ENCODE data around the gene ADH1A. TPM values are rescaled to one million over a fixed set of nuclear protein-coding genes. Genes with fewer than 3 reads are reported as not detected.
"Not testable (repeated sequence)": the region's sequence is repeated elsewhere in the genome, so short reads cannot be mapped to it uniquely, and the experiment has no call there.

ADH1A gene
- total and polyA plus RNA-seq, 9 of the 15 experiments (the other 6 are each of a cell fraction or from before 2014, with no cell fraction given), result not detected

DNA sequence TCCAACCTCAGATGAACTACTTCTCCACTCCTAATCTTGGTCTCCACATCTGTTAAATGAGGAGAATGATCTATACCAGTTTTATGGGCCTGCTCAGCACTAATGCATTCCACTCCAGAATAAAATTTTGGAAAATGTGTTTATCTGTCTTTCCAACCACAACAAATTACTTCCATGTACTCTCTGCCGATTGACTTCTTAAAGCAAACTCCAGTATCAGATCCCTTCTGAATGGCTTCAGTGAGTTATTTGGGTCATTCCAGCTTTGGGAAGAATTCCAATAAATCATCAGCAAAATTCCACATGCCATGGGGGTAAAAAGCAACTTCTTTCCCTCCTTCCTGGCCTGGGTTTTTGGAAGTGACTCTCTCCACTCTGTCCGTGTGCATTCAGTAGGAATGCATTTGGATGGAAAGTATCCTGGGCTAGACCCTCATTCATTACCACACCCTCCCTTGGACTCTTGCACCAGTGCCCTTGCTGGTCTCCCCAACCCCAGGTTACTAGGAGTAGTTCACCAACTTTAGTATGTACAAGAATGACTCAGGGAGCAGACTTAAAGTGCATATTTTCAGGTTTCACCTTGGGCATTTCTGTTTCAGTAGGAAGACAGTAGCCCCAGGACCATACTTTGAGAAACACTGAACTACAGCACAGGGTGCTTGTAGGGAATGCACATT, 56.3 kb downstream of the ADH1A start (continued):
- TF ChIP-seq, protein P1, sequence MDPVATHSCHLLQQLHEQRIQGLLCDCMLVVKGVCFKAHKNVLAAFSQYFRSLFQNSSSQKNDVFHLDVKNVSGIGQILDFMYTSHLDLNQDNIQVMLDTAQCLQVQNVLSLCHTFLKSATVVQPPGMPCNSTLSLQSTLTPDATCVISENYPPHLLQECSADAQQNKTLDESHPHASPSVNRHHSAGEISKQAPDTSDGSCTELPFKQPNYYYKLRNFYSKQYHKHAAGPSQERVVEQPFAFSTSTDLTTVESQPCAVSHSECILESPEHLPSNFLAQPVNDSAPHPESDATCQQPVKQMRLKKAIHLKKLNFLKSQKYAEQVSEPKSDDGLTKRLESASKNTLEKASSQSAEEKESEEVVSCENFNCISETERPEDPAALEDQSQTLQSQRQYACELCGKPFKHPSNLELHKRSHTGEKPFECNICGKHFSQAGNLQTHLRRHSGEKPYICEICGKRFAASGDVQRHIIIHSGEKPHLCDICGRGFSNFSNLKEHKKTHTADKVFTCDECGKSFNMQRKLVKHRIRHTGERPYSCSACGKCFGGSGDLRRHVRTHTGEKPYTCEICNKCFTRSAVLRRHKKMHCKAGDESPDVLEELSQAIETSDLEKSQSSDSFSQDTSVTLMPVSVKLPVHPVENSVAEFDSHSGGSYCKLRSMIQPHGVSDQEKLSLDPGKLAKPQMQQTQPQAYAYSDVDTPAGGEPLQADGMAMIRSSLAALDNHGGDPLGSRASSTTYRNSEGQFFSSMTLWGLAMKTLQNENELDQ (CRISPR knock-in tag; IDR thresholded peaks at IDR 0.05; ENCODE audit: borderline replicate concordance), result no peak
- no peak for TF ChIP-seq ETS2 (tag; IDR thresholded peaks at IDR 0.05; ENCODE audit: borderline replicate concordance, poor library complexity, severe bottlenecking)
- TF ChIP-seq, protein P2, sequence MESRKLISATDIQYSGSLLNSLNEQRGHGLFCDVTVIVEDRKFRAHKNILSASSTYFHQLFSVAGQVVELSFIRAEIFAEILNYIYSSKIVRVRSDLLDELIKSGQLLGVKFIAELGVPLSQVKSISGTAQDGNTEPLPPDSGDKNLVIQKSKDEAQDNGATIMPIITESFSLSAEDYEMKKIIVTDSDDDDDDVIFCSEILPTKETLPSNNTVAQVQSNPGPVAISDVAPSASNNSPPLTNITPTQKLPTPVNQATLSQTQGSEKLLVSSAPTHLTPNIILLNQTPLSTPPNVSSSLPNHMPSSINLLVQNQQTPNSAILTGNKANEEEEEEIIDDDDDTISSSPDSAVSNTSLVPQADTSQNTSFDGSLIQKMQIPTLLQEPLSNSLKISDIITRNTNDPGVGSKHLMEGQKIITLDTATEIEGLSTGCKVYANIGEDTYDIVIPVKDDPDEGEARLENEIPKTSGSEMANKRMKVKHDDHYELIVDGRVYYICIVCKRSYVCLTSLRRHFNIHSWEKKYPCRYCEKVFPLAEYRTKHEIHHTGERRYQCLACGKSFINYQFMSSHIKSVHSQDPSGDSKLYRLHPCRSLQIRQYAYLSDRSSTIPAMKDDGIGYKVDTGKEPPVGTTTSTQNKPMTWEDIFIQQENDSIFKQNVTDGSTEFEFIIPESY (CRISPR knock-in tag; IDR thresholded peaks at IDR 0.05), result no peak
- TF ChIP-seq, protein P3, sequence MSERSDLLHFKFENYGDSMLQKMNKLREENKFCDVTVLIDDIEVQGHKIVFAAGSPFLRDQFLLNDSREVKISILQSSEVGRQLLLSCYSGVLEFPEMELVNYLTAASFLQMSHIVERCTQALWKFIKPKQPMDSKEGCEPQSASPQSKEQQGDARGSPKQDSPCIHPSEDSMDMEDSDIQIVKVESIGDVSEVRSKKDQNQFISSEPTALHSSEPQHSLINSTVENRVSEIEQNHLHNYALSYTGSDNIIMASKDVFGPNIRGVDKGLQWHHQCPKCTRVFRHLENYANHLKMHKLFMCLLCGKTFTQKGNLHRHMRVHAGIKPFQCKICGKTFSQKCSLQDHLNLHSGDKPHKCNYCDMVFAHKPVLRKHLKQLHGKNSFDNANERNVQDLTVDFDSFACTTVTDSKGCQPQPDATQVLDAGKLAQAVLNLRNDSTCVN (CRISPR knock-in tag; IDR thresholded peaks at IDR 0.05), result no peak

DNA sequence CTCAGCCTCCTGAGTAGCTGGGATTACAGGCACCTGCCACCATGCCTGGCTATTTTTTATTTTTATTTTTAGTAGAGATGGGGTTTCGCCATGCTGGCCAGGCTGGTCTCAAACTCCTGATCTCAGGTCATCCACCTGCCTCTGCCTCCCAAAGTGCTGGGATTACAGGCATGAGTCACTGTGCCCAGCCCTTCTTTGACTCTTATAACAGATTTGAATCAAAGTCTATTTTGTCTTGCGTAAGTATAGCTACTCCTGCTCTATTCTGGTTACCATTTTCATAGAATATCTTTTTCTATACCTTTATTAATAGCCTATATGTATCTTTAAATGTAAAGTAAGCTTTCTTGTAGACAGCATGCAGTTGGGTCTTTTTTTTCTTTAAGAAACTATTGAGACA, 57.4 kb downstream of the ADH1A start:
- H2AFZ ChIP-seq (ENCODE audit: low read depth, low read length); H3K36me3 ChIP-seq (ENCODE audit: control insufficient read depth, insufficient read depth, low read length); H3K4me2 ChIP-seq (ENCODE audit: insufficient read depth, low read length); BruUV-seq (replicated peaks); in situ Hi-C loops (cut with MboI); H3K27ac ChIP-seq (ENCODE audit: extremely low read depth, low read depth, low read length); H3K27me3 ChIP-seq (ENCODE audit: control insufficient read depth in 2 of 2, insufficient read depth in 2 of 2, low read length in 2 of 2); CTCF ChIA-PET (ENCODE audit: low intra/inter-chr PET ratio); H3K79me2 ChIP-seq (ENCODE audit: control insufficient read depth, insufficient read depth, low read length); H3K9ac ChIP-seq (ENCODE audit: insufficient read depth in 1 of 2, low read depth in 2 of 2, low read length in 2 of 2); H3K9me1 ChIP-seq (ENCODE audit: control insufficient read depth, insufficient read depth, low read length); intact Hi-C loops (cut with micrococcal nuclease); FAIRE-seq; ATAC-seq; H4K20me1 ChIP-seq (replicated peaks; ENCODE audit: control insufficient read depth, insufficient read depth, low read length); POLR2A ChIA-PET; H3K4me3 ChIP-seq; DNase-seq (ENCODE audit: extremely low read depth in 1 of 4, low spot score in 3 of 4); H3K9me3 ChIP-seq (replicated peaks; ENCODE audit: control insufficient read depth, insufficient read depth, low read depth, low read length); H3K4me1 ChIP-seq (replicated peaks in 1 of 2; ENCODE audit: control insufficient read depth in 2 of 2, insufficient read depth in 2 of 2, low read length in 2 of 2): not testable (repeated sequence)
- WGBS (ENCODE audit: insufficient coverage, low coverage, missing lambda C conversion rate), result 0% methylated on average over 2 of the region's 2 CpGs

DNA sequence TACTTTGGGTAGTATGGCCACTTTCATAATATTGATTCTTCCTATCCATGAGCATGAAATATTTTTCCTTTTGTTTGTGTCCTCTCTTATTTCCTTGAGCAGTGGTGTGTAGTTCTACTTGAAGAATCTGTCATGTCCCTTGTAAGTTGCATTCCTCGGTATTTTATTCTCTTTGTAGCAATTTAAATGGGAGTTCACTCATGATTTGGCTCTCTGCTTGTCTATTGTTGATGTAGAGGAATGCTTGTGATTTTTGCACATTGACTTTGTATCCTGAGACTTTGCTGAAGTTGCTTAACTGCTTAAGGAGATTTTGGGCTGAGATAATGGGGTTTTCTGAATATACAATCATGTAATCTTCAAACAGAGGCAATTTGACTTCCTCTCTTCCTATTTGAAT, 62.1 kb downstream of the ADH1A start:
- H3K9me1 ChIP-seq (ENCODE audit: control insufficient read depth, insufficient read depth, low read length); H3K9ac ChIP-seq (ENCODE audit: insufficient read depth in 1 of 2, low read depth in 2 of 2, low read length in 2 of 2); H3K27me3 ChIP-seq (ENCODE audit: control insufficient read depth in 2 of 2, insufficient read depth in 2 of 2, low read length in 2 of 2); H3K4me3 ChIP-seq; intact Hi-C loops (cut with micrococcal nuclease); FAIRE-seq; H3K79me2 ChIP-seq (ENCODE audit: control insufficient read depth, insufficient read depth, low read length); ATAC-seq; H4K20me1 ChIP-seq (replicated peaks; ENCODE audit: control insufficient read depth, insufficient read depth, low read length); POLR2A ChIA-PET; in situ Hi-C loops (cut with MboI); H3K27ac ChIP-seq (ENCODE audit: extremely low read depth, low read depth, low read length); H2AFZ ChIP-seq (ENCODE audit: low read depth, low read length); BruUV-seq (replicated peaks); H3K36me3 ChIP-seq (ENCODE audit: control insufficient read depth, insufficient read depth, low read length); H3K9me3 ChIP-seq (replicated peaks; ENCODE audit: control insufficient read depth, insufficient read depth, low read depth, low read length); H3K4me1 ChIP-seq (replicated peaks in 1 of 2; ENCODE audit: control insufficient read depth in 2 of 2, insufficient read depth in 2 of 2, low read length in 2 of 2); H3K4me2 ChIP-seq (ENCODE audit: insufficient read depth, low read length); CTCF ChIA-PET (ENCODE audit: low intra/inter-chr PET ratio); DNase-seq (ENCODE audit: extremely low read depth in 1 of 4, low spot score in 3 of 4): not testable (repeated sequence)
- 0% methylated on average over 1 of the region's 1 CpG for WGBS (ENCODE audit: insufficient coverage, low coverage, missing lambda C conversion rate)
